Measurements from ENCODE around the gene COL4A6.

- TF ChIP-seq CTCF (IDR thresholded peaks at IDR 0.05) (no peak), POLR2A (IDR thresholded peaks at IDR 0.05) (no peak)
Observed at GRCh38 chrX:108173874-108174273, 264.3 kb downstream of the COL4A6 start.

Measured in thyroid gland (tissue), 4 donors.